ENCODE data around the gene KCNAB2. TPM values are rescaled to one million over a fixed set of nuclear protein-coding genes. Genes with fewer than 3 reads are reported as not detected.

Gene KCNAB2
- total RNA-seq, 1 donor from 2014 or later: 4.5 TPM

- FAIRE-seq (no peak), DNase-seq (ENCODE audit: low spot score in 2 of 2) (no peak)
Observed at GRCh38 chr1:6028042-6028850, 17.4 kb upstream of the KCNAB2 start.

GRCh38 chr1:6029351-6029750, 16.3 kb upstream of the KCNAB2 start:
- no peak for DNase-seq (ENCODE audit: low spot score in 2 of 2)
- no peak for FAIRE-seq

GRCh38 chr1:6030132-6030531, 15.6 kb upstream of the KCNAB2 start:
- DNase-seq (ENCODE audit: low spot score in 2 of 2) (no peak), FAIRE-seq (no peak)

- no peak for DNase-seq (ENCODE audit: low spot score in 2 of 2)
- no peak for FAIRE-seq
Observed at GRCh38 chr1:6030547-6031261, 15.0 kb upstream of the KCNAB2 start.

GRCh38 chr1:6033124-6033523, 12.6 kb upstream of the KCNAB2 start:
- FAIRE-seq (no peak), DNase-seq (ENCODE audit: low spot score in 2 of 2) (no peak)

- FAIRE-seq (no peak), DNase-seq (ENCODE audit: low spot score in 2 of 2) (peak in 1 of 2 donors; percentile 69)
Observed at GRCh38 chr1:6033986-6034749, 11.5 kb upstream of the KCNAB2 start.

GRCh38 chr1:6034750-6035096, 11.0 kb upstream of the KCNAB2 start:
- DNase-seq (ENCODE audit: low spot score in 2 of 2): no peak
- FAIRE-seq: no peak

GRCh38 chr1:6035303-6035702, 10.4 kb upstream of the KCNAB2 start:
- DNase-seq (ENCODE audit: low spot score in 2 of 2): no peak

GRCh38 chr1:6035719-6036118, 10.0 kb upstream of the KCNAB2 start:
- DNase-seq (ENCODE audit: low spot score in 2 of 2) (no peak), FAIRE-seq (no peak)

More at GRCh38 chr1:6035303-6035702, 10.4 kb upstream of the KCNAB2 start:
- no peak for FAIRE-seq

GRCh38 chr1:6037338-6037762, 8.3 kb upstream of the KCNAB2 start:
- DNase-seq (ENCODE audit: low spot score in 2 of 2) (no peak), FAIRE-seq (no peak)

- FAIRE-seq (no peak), DNase-seq (ENCODE audit: low spot score in 2 of 2) (no peak)
Observed at GRCh38 chr1:6038603-6039002, 7.1 kb upstream of the KCNAB2 start.

GRCh38 chr1:6039031-6039430, 6.7 kb upstream of the KCNAB2 start:
- no peak for FAIRE-seq
- DNase-seq (ENCODE audit: low spot score in 2 of 2): no peak

GRCh38 chr1:6040444-6040843, 5.2 kb upstream of the KCNAB2 start:
- no peak for FAIRE-seq
- DNase-seq (ENCODE audit: low spot score in 2 of 2): no peak

GRCh38 chr1:6040861-6041415, 4.8 kb upstream of the KCNAB2 start:
- DNase-seq (ENCODE audit: low spot score in 2 of 2) (no peak), FAIRE-seq (no peak)

- peak in 1 of 2 donors; percentile 57 for DNase-seq (ENCODE audit: low spot score in 2 of 2)
Observed at GRCh38 chr1:6041432-6042062, 4.1 kb upstream of the KCNAB2 start.

GRCh38 chr1:6043561-6043960, 2.1 kb upstream of the KCNAB2 start:
- FAIRE-seq: no peak
- no peak for DNase-seq (ENCODE audit: low spot score in 2 of 2)

More at GRCh38 chr1:6041432-6042062, 4.1 kb upstream of the KCNAB2 start:
- no peak for FAIRE-seq

- FAIRE-seq (no peak), DNase-seq (ENCODE audit: low spot score in 2 of 2) (no peak)
Observed at GRCh38 chr1:6044481-6045109, 1.1 kb upstream of the KCNAB2 start.

- no peak for FAIRE-seq
Observed at GRCh38 chr1:6045110-6045502, 582 bp upstream of the KCNAB2 start.

GRCh38 chr1:6046279-6046678, 591 bp downstream of the KCNAB2 start:
- FAIRE-seq (no peak), DNase-seq (ENCODE audit: low spot score in 2 of 2) (no peak)

More at GRCh38 chr1:6045110-6045502, 582 bp upstream of the KCNAB2 start:
- no peak for DNase-seq (ENCODE audit: low spot score in 2 of 2)

Measured in frontal cortex (tissue), 4 donors.